HepG2 (cell line): Measurements from ENCODE around the gene PHF2. TPM values are rescaled to one million over a fixed set of nuclear protein-coding genes. Genes with fewer than 3 reads are reported as not detected.

Experiments
- ATAC-seq: fragments of 200-7000 bp; cut with Tn5 transposase; 3 replicates; pipeline ENCODE4 v1.9.1; 2020; ENCODE audit warnings: mild to moderate bottlenecking, moderate library complexity
- BruUV-seq: library from RNA; stranded (reverse); fragments of 400-500 nt; replicated peaks from 2 replicates; lab custom pipeline; 2021; lab: Mats Ljungman, UMichigan
- CTCF ChIA-PET: fragments of 300-600 bp; formaldehyde crosslinking; extraction: SDS; loops from one replicate; lab custom pipeline; 2021; ENCODE audit warnings: low total read pairs, inconsistent platforms, low intra/inter-chr PET ratio; lab: Yijun Ruan, JAX
- POLR2A ChIA-PET: fragments of 350-600 bp; sonication (Branson Sonifier 250); formaldehyde crosslinking; loops from one replicate; lab custom pipeline; 2020; ENCODE audit warnings: antibody characterized with exemption, inconsistent platforms; lab: Yijun Ruan, JAX
- DNase-seq: peaks from one replicate; pipeline ENCODE4 v3.0.0-alpha.2; 2015; ENCODE audit warnings: low spot score
- FAIRE-seq: peaks from 3 replicates; lab custom pipeline; 2011; peaks lifted over from hg19 to GRCh38; lab: Jason Lieb, UNC
- H2AFZ ChIP-seq: one replicate; pipeline ENCODE4 v1.6.1; 2011; ENCODE audit warnings: low read length, inconsistent platforms
- H3K27ac ChIP-seq: fragments of 300-600 bp; 3 replicates; pipeline ENCODE4 v1.8.0; 2011; ENCODE audit warnings: mixed run types, mild to moderate bottlenecking, mixed read lengths, low read length, inconsistent platforms; ENCODE audit not compliant: insufficient read depth; ENCODE audit errors: extremely low read length
- H3K27me3 ChIP-seq, 2 experiments: fragments of 200-600 bp in 1 of 2; 2 replicates in 1 of 2; 3 replicates in 1 of 2; pipeline versions ENCODE4 v1.6.0 to v1.8.0; 2011; ENCODE audit warnings: low read length in 2 of 2, mild to moderate bottlenecking in 2 of 2, moderate library complexity in 2 of 2, inconsistent platforms in 1 of 2; ENCODE audit not compliant: insufficient read depth in 2 of 2, control insufficient read depth in 1 of 2
- H3K36me3 ChIP-seq, 2 experiments: fragments of 200-600 bp in 1 of 2; replicated peaks in 1 of 2; 2 replicates in 1 of 2; 3 replicates in 1 of 2; pipeline versions ENCODE4 v1.5.1 to v1.8.0; 2011; ENCODE audit warnings: low read length in 2 of 2, inconsistent platforms in 1 of 2; ENCODE audit not compliant: insufficient read depth in 2 of 2, control insufficient read depth in 1 of 2
- H3K4me1 ChIP-seq: 2 replicates; pipeline ENCODE4 v1.5.1; 2012; ENCODE audit warnings: low read length, inconsistent platforms; ENCODE audit not compliant: insufficient read depth
- H3K4me2 ChIP-seq: 2 replicates; pipeline ENCODE4 v1.6.0; 2011; ENCODE audit warnings: low read depth, low read length, inconsistent platforms
- H3K4me3 ChIP-seq, 3 experiments: fragments of 200-600 bp in 1 of 3; sonication (generic), shearing (Covaris generic) in 1 of 3; replicated peaks in 1 of 3; 2 replicates each; pipeline ENCODE4 v1.5.1; 2011 to 2016; ENCODE audit warnings: low read length in 3 of 3, inconsistent platforms in 2 of 3, low read depth in 2 of 3, mild to moderate bottlenecking in 2 of 3, control low read depth in 1 of 3, mixed read lengths in 1 of 3; ENCODE audit not compliant: insufficient read depth in 1 of 3
- H3K79me2 ChIP-seq: one replicate; pipeline ENCODE4 v1.6.1; 2011; ENCODE audit warnings: low read length, inconsistent platforms; ENCODE audit not compliant: insufficient read depth
- H3K9ac ChIP-seq: 2 replicates; pipeline ENCODE4 v1.6.0; 2011; ENCODE audit warnings: mild to moderate bottlenecking, low read depth, low read length, inconsistent platforms; ENCODE audit not compliant: insufficient read depth
- H3K9me3 ChIP-seq: 2 replicates; pipeline ENCODE4 v1.5.1; 2012; ENCODE audit warnings: mild to moderate bottlenecking, low read length
- H4K20me1 ChIP-seq: 2 replicates; pipeline ENCODE4 v1.6.0; 2011; ENCODE audit warnings: inconsistent platforms, mild to moderate bottlenecking, low read length, moderate library complexity; ENCODE audit not compliant: insufficient read depth
- AHDC1 ChIP-seq: sonication (generic); formaldehyde crosslinking; IDR thresholded peaks from 2 replicates; pipeline ENCODE4 v1.5.1; 2020; ENCODE audit warnings: mild to moderate bottlenecking, missing genetic modification reagents, borderline replicate concordance
- FOSL2 ChIP-seq: sonication (generic); formaldehyde crosslinking; IDR thresholded peaks from 2 replicates; pipeline ENCODE4 v1.4.0; 2020; ENCODE audit warnings: missing genetic modification reagents
- KDM5B ChIP-seq: sonication (generic); formaldehyde crosslinking; IDR thresholded peaks from 2 replicates; pipeline ENCODE4 v1.4.0; 2020; ENCODE audit warnings: missing genetic modification reagents, mild to moderate bottlenecking, borderline replicate concordance
- PHF8 ChIP-seq: sonication (generic); formaldehyde crosslinking; IDR thresholded peaks from 2 replicates; pipeline ENCODE4 v1.5.0; 2020; ENCODE audit warnings: missing genetic modification reagents
- U2AF2 ChIP-seq: fragments of 200-400 bp; formaldehyde crosslinking; IDR thresholded peaks from 2 replicates; pipeline ENCODE4 v1.6.1; 2017; ENCODE audit warnings: low read depth, mild to moderate bottlenecking, low read length
- ZNF232 ChIP-seq: sonication (generic); formaldehyde crosslinking; IDR thresholded peaks from 2 replicates; pipeline ENCODE4 v1.4.0; 2020; ENCODE audit warnings: missing genetic modification reagents, borderline replicate concordance
- ZNF282 ChIP-seq: fragments of 450-650 bp; IDR thresholded peaks from 2 replicates; pipeline ENCODE4 v1.6.1; 2018; ENCODE audit not compliant: partially characterized antibody
- ZNF549 ChIP-seq: sonication (generic); formaldehyde crosslinking; IDR thresholded peaks from 2 replicates; pipeline ENCODE4 v1.5.0; 2020; ENCODE audit warnings: missing genetic modification reagents
- ZNF577 ChIP-seq: sonication (generic); formaldehyde crosslinking; IDR thresholded peaks from 2 replicates; pipeline ENCODE4 v1.4.0; 2020; ENCODE audit warnings: mild to moderate bottlenecking, low read depth, missing genetic modification reagents, borderline replicate concordance
- ZNF781 ChIP-seq: sonication (generic); formaldehyde crosslinking; IDR thresholded peaks from 2 replicates; pipeline ENCODE4 v1.5.1; 2020; ENCODE audit warnings: borderline replicate concordance, mild to moderate bottlenecking, missing genetic modification reagents; ENCODE audit errors: not compliant biosample characterization
- WGBS: methylation state at CpG from one replicate; pipeline ENCODE4 v1.1.6; 2017; ENCODE audit warnings: low lambda C conversion rate; 5-methylcytosine and 5-hydroxymethylcytosine counted together
- in situ Hi-C: cut with HindIII; loops from 2 replicates; pipeline ENCODE4 v1.10.0; 2017; ENCODE audit warnings: low pct_unique_long_range_greater_than_20kb; ENCODE audit not compliant: extremely low pct_ligation_motif_present
- intact Hi-C: fragments of 100-400 bp; cut with micrococcal nuclease; formaldehyde crosslinking; loops from one replicate; pipeline ENCODE4 v1.10.0; 2022; ENCODE audit not compliant: unreplicated experiment
- polyA plus RNA-seq, 8 experiments: library from polyadenylated mRNA; depleted of rRNA in 3 of 8; stranded (reverse) in 7 of 8; unstranded in 1 of 8; fragments of >200 nt; fragmentation: Illumina TruSeq in 4 of 8; extraction: Trizol in 4 of 8; gene quantifications; 2 replicates each; pipeline versions ENCODE4 v1.2.1 to v1.2.3, GENCODE V29; 2011 to 2016; ENCODE audit warnings: low read depth in 4 of 8, missing spikeins in 1 of 8, mixed read lengths in 1 of 8; ENCODE audit not compliant: insufficient read depth in 1 of 8
- total RNA-seq, 5 experiments: library from RNA; depleted of rRNA; stranded (reverse); fragments of >200 nt; fragmentation: Illumina TruSeq; extraction: Trizol; gene quantifications; 2 replicates each; pipeline ENCODE4 v1.2.3, GENCODE V29; 2016; ENCODE audit warnings: low read depth in 1 of 5
- TF ChIP-seq, protein P1 (sequence below): sonication (generic); formaldehyde crosslinking; IDR thresholded peaks from 2 replicates; pipeline ENCODE4 v1.8.0; 2022; ENCODE audit warnings: mild to moderate bottlenecking, missing genetic modification reagents, moderate library complexity

The PHF2 gene
- total and polyA plus RNA-seq, 2 of the 13 experiments (the other 11 are each of a cell fraction or from before 2014, with no cell fraction given): 6.6 to 9.1 TPM

- WGBS: 24% methylated on average over 7 of the region's 13 CpGs
- Histone ChIP-seq H3K36me3 (no peaks in the 10 kb centered on the region), H3K79me2 (no peaks in the 10 kb centered on the region), H3K4me2 (no peak overlapping the region), H4K20me1 (no peaks in the 10 kb centered on the region), H3K9ac (no peak overlapping the region), H3K4me1 (no peaks in the 10 kb centered on the region), H3K27me3 (peaks cover 3 to 23% of the 10 kb centered on the region in 2 experiments; a peak in 2 of 5 replicates), H3K9me3 (no peaks in the 10 kb centered on the region), H2AFZ (no peak overlapping the region), H3K4me3 (no peak overlapping the region), H3K27ac (no peak overlapping the region)
- ATAC-seq (no peak), DNase-seq (no peak), FAIRE-seq (no peak)
- intact Hi-C loops: no loop called here
- in situ Hi-C loops: no loop called here
- no TSS peak for BruUV-seq
- TF ChIP-seq ZNF781 (CRISPR knock-in tag) (no peak), ZNF282 (no peak), FOSL2 (CRISPR knock-in tag) (no peak), KDM5B (no peak), AHDC1 (no peak), ZNF577 (CRISPR knock-in tag) (no peak), U2AF2 (no peak), ZNF232 (CRISPR knock-in tag) (no peak), PHF8 (no peak), ZNF549 (CRISPR knock-in tag) (no peak)
- TF ChIP-seq, protein P1, sequence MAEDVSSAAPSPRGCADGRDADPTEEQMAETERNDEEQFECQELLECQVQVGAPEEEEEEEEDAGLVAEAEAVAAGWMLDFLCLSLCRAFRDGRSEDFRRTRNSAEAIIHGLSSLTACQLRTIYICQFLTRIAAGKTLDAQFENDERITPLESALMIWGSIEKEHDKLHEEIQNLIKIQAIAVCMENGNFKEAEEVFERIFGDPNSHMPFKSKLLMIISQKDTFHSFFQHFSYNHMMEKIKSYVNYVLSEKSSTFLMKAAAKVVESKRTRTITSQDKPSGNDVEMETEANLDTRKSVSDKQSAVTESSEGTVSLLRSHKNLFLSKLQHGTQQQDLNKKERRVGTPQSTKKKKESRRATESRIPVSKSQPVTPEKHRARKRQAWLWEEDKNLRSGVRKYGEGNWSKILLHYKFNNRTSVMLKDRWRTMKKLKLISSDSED (CRISPR knock-in tag): no peak
- ChIA-PET CTCF (no interaction called here), POLR2A (no interaction called here)
Observed at GRCh38 chr9:93721417-93721965, 145.1 kb downstream of the PHF2 start.
